HG02973 (cell line): ENCODE measurements around the gene CTNNA2.

Experiments used
- ATAC-seq: cut with Tn5 transposase; IDR thresholded peaks from one replicate; pipeline ENCODE4 v1.9.1; 2021; ENCODE audit warnings: moderate library complexity; ENCODE audit not compliant: unreplicated experiment

Gene CTNNA2

DNA sequence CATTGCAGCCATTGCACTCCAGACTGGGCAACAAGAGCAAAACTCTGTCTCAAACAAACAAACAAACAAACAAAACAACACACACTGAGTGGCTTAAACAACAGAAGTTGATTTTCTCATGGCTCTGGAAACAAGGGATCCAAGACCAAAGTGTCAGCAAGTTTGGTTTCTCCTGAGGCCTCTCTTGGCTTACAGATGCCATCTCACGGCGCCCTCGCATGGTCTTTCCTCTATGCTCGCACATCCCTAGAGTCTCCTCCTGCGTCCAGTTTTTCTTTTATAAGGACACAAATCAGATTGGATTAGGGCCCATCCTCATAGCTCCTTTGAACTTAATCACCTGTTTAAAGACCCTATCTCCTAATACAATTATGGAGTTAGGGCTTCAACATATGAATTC, 925.1 kb downstream of the CTNNA2 start:
- ATAC-seq = no peak

DNA sequence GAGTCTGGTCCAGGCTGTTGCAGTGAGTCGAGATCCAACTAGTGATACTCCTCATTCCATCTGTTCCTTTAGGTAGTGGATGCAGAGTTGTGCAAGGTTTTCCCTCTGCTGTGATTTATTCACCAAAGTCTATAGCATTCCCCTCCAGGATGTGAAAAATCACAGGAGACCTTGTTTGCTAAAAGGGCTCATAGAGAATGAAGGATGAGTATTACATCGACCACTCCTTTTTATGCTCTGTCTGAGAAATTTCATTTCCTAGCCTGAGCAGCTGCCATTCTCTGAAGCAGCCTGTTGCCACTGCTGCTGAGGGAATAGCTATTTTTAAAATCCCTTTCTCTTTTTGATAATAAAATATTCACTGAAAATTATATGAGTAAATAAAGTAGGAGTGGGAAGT, 925.8 kb downstream of the CTNNA2 start:
- ATAC-seq = no peak

DNA sequence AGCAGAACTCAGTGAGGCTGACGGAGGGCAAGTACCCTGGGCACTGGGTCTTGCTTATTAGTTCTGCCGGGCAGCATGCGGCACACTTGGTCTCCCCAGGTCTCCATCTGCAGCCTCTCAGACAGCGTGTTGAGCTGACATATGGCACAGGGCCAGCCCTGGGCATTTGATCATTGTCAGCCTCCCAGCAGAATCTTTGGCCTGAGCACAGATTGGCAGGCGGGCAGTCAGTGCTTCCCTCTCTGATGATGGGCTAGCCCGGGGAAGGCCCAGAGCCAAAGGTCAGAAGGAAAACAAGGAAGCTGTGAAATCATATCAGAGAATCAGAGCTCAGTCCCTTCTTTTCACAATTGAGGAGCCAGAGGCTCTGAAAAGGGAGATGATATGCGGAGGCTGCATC, 941.8 kb downstream of the CTNNA2 start:
- no peak for ATAC-seq

DNA sequence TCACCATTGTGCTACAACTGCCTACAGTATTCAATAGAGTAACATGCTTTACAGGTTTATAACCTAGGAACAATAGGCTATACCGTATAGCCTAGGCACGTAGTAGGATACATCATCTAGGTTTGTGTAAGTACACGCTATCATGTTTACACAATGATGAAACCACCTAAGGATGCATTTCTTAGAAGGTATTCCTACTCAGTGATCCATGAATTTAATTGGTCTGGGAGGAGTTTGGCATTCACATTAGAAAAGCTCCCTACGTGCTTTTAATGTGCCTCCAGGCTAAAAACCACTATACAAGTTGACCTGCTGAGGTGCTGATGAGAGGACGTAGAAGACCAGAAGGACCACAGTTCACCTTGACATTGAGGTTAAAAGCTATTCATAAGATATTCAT, 946.2 kb downstream of the CTNNA2 start:
- no peak for ATAC-seq

DNA sequence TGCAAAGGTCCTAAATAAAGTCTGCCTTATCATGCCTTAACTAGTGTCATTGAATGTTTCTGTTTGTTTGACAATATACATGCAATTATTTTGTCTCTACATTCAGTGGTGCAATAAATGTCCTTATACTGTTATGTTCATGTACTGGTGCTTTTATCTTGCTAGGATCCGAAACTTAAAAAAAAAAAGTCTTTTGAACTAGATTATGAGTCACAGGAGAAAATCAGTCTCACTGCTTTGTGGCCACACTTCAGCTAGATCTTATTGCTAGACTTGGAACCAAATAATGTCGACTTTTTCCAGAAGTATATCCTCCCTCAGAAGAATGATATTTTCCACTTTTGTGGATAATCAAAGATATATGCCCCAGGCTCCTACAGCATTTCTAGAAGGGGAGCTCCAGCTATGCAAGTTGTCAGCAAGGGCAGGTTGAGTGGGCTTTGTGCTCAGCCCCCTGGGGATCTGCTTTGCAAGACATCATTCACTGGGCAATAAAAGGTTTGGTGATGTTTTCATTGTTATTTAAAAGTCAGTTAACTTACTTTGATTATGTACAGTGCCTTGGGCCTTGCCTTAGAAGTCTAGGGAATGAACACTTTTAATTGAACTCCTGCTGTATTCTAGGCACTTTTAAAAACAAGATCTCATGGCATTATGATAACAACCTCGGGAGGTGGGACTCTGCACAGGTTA, 948.8 kb downstream of the CTNNA2 start:
- no peak for ATAC-seq

DNA sequence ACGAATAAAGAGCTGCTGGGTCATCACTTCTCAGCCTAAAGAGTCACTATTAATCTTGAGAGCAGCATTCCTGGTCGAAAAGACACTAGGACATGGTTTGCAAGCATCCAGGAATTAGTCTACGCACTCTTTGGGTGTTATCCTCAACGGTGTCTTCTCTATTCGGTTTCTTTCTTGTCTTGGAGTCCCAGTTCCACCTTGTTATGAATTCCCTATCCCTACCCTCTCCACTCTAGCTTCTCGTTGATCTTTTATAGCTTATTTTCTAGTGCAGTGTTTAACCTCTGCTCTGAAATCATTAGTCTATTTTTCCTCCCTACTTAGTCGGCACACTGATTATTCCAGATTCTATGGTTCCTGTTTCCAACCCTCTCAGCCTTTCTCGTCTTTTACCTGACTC, 949.8 kb downstream of the CTNNA2 start:
- no peak for ATAC-seq

DNA sequence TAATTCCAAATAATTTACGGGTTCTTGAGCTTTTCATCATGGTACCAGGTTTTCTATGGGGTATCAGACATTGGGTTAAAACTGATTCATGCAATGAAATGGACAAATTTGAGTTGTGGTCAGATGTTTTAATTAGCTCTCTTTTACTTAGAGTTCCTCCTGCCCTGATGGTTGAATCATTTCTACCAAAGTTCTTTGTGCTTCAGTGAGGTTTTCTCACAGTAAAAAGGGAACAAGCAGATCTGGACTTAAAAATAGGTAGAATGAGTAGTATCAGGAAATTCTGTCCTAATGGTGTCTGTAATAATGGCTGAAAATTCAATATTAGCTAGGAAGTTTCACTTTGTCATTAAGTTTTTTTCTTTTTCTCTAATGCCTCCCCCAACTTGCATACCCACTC, 951.4 kb downstream of the CTNNA2 start:
- ATAC-seq = no peak

DNA sequence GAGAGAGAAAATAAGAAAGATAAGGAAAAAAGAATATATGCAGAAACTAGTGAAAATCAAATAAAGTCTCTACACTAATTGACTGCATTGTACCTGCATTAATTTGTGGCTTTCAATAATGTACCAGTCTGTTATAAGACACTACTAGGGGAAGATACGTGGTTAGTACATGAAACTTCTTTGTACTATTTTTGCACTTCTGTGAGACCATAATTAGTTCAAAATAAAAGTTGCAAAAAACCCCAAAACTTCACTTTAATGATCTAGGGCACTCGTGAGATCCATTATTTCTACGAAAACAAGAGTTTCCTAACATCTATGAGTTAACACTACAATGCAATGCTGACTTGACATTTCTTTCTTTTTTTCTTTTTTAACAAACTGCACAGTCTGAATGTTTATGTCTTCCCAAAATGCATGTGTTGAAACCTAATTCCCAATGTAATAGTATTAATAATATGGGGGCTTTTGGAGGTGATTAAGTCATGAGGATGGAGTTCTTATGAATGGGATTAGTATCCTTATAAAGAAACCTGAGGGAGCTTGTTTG, 954.5 kb downstream of the CTNNA2 start:
- no peak for ATAC-seq

DNA sequence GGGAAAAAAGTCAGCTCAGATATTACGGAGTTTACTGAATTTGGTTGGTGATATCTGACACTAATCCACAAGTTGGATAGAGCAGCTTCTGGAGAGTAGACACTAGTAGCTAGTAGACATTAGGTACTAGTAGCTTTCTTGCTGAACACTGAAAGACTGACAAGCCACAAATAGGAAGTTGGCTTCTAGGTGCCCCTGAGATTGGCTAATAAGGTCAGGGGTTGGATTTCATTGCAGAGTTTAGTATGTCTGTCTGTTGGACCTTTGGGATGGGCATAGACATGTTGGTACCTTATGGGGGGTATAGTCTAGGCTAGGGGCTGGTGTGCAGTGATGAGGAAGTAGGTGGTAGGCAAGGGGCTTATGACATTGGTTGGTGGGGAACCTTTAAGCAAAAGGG, 956.6 kb downstream of the CTNNA2 start:
- ATAC-seq = no peak

DNA sequence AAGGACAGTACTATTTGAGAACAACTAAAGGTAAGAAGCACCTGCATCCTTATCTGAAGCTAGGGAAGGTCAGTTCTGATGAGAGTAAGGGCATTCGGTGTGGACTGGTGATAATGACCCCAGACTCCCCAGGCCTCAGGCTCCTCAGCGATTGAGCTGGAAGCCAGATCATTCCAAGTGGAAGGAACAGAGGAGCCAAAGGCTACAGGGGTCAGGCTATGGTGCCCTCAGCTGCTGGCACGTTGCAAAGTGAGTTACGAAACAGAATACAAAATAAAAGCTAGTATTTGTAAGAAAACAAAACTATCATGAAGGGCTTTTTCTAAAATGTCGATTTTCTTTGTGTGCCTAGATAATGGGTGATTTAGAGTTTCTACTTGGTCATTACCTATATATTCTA, 960.2 kb downstream of the CTNNA2 start:
- no peak for ATAC-seq

DNA sequence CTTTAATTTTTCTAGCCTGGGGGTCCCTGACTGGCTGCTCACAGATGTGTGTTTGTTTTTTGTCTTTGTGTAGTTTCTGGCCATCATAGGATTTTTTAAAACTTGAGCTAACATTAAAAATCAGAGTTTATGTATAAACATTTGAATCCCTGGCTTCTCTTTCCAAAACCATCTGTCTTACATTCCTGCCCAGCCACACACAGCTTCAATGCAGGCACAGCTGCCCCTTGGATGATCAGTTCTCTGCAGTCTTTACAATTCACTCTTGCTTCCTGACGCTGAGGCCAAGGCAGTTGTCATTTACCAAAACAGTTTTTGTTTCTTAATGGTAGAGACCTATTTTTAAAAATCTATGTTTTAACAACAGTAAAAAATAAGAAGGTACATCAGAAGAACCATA, 960.9 kb downstream of the CTNNA2 start:
- no peak for ATAC-seq

DNA sequence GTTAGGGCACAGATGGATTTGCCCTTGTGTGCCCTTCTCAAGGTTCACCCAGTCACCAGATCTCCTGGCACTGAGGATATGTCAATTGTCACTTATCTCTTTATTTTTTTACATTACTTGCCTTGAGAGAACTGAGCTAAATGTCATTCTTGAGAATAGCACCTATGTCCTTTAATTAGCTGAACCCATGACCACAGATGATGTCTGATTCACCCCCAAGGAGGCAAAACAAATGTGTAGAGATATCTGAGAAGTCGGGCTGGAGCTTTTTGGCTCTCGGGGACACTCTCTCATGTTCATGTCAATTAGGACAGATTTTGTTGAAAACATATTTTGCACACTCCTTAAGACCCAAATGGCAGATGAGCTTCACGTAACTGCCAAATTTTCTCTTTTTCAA, 963.1 kb downstream of the CTNNA2 start:
- no peak for ATAC-seq

DNA sequence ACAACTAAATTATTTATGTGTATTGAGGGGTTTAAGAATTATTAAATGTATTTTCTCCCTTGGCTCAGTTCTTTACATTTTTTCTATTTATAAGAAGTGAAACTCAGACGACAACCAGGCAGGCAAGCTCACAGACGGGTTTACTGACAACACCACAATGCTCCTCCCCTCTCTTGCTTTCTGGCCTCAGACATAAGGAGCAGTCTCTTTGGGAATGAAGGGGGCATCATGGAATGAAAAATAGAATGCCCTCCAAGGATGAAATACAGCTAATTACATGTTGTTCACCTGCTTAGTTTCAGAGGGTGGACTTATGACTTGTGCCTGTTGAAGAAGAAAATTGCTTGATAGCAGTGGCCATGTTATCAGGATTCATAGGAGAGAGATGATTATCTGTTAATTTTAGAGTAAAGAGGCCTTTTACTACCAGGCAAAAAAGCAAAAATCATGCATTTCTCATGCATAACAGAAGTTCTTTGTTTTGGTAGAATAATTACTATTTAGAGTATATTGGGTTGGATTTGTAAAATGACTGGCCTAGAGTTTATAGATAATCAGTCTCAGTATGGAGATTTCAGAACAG, 963.8 kb downstream of the CTNNA2 start:
- ATAC-seq = no peak

DNA sequence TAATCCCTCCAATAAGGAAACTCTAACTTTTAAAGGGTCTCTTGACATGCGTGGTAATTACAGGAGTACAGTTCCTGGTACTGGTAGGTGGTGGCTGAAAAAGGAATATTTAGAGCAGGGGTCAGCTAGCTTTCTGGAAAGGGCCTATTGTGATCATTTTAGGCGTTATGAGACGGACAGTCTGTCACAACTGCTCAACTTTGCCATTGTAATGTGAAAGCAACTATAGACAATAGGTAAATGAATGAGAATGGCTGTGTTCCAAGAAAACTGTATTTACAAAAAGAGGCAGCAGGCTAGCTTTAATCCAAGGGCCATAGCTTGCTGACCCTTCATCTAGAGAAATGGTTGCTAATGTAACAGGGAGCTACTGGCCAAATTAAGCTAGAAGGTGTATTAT, 969.4 kb downstream of the CTNNA2 start:
- ATAC-seq = no peak

DNA sequence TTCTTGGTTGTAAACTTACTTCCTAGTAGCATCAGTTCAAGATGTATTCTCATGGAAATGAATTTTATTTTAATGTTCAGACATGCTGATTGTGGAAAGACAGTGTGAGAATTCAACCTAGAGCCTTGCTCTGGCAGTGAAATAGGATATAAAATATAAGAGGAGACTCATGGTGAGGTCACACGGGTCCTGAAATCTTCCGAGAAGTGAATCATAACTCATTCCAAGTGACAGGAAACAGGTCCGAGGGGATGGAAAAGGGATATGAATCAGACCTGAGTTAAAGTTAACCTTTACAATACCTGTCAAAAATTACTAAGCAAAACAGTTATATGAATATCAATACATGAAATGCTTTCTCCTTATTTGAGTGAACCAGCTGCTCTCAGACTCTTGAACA, 976.9 kb downstream of the CTNNA2 start:
- ATAC-seq = no peak

DNA sequence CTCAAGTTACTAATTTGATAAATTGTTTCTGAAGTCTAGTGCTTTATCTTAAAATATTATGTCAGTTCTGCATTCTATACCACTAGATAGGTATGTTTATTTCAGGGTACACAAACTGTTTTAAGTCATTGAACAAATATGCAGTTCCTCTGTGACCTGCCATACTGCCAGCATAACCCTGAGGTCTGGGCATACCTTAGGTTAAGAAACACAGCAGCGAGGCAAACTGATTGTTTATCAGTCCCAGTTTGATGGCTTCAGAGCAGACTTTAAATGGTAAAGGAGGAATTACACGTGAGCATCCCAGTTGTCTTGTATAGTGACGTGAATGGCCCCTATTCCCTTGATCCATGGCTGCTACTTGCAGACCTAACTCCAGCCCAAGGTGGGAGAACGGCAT, 978.1 kb downstream of the CTNNA2 start:
- no peak for ATAC-seq

DNA sequence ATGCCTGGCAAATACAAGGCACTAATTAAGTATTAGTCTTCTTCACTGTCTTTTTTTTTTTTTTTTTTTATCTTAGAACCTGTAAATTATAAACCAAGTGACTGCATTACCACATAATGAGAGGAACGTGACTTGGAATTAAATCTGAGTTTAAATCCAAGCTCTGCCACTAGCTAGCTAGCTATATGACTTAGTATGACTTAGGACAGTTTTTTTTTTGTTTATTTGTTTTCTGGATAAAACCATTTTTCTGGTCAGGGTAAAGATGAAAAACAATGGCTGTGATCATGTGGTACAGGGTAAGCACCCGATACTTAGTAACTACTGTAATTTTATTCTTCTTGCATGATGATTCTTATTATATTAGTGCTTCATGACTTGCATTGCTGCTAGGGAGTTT, 983.5 kb downstream of the CTNNA2 start:
- ATAC-seq = no peak

DNA sequence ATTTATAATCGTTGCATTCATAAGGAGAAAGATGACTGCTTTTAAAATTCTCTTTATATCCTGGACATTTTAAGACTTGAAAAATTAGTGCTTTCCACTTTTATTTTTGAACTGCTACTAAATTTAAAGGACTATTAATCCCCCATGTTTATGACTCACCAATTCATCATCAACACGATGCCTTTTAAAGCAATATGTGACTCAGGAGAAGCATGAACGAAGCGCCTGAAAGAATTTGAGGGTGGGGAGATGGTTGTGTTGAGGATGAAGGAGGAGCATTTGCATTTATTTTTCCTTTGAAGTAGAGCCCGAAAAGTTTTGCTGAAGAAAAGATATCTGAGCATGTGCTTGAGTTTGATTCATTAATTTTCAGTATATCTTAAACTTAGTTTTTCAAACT, 983.9 kb downstream of the CTNNA2 start:
- ATAC-seq = no peak

DNA sequence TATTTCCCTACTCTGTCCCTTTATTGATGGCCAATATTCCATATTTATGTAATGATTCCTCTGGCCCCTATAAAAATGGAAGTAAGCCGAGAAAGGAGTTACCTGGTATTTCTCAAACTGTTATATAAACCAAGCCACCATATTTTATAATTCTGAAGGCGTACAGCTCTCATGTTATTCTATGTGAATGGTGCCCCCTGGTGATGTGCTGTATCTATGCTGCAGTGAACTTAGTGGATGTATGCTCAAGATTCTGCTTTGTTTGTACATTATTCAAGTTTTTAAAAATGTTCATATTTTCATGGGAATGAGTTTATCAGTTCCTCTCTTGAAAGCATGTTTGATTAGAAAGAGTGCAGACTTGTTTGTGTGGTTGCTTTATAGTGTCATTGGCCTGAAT, 986.2 kb downstream of the CTNNA2 start:
- no peak for ATAC-seq

DNA sequence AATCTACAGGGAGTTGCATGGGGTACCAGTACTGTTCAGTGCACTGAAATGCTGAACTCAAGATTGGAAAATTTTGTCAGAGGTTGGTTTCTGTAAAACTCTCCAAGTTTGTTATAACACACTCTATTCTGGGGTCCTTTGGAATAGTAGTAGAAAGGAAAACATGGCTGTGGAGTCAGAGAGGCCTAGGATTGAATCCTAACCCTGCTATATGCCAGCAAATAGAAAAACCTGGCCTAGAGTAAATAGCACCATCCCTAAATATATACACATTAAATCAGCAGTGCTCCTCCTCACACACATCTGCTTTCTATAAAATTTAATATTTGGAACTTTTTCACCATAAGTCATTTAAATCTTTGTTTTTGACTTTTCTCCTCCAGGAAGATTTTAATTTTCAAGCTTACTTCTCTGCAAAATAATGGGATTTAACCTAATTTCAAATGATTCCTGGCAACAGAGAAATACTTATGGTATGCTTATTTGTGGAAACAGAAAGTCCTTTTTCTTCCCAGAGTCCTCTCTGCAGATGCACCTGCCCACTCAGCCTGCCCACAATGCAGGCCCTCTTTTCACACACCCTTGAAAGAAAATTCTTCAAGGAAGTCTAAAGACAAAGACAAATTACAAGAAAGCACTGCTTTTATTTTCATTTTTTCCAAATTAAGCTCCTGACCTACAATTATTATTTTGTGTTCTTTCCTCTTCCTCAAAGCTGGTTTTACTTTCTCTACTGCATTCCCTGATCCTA, 989.2 kb downstream of the CTNNA2 start:
- ATAC-seq = no peak

DNA sequence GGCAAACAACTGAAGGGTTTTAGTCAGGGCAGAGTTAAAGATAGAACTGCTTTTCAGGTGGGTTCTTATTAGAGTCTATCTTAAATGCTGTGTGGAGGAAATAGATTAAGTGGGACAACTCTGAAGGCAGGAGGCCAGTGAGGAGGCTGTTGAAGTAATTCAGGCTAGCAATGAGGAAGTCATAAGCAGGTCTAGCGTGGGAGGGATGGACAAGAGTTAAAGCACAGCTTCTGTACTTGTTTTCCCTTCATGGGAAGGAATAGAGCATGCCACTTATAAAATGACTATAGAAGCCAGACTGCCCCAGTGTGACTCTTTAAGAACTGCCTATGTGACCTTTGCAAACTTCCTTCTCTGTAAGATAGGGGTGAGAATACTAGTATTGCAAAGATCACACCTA, 993.7 kb downstream of the CTNNA2 start:
- ATAC-seq = no peak

DNA sequence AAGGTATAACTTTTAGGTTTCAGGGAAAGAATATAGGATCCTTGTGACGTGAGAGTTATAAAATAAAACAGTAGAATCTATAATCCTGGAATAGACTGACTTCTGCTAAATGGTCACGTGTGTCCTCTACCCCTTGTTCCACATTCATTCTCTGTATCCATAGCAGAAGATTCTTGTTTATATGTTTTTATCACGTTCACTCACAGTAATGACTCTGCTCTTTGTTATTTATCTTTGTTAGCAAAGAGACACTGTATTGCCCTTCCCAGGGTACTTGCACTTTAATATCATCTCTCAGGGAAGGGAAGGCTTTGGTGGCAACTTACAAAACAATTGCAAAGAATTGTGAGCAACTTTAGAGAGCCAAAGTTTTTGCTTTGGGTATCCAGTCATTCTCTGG, 997.9 kb downstream of the CTNNA2 start:
- ATAC-seq = no peak
